IMR-90 (cell line): ENCODE results near the gene LSM12. TPM values are rescaled to one million over a fixed set of nuclear protein-coding genes. Genes with fewer than 3 reads are reported as not detected.

ENCODE experiments used
- ATAC-seq: fragments of 200-7000 bp; cut with Tn5 transposase; 2 replicates; pipeline ENCODE4 v1.9.1; 2020; ENCODE audit warnings: low read depth, mild to moderate bottlenecking, moderate library complexity
- BruUV-seq: library from RNA; stranded (reverse); fragments of 400-500 nt; replicated peaks from 2 replicates; lab custom pipeline; 2021; lab: Mats Ljungman, UMichigan
- CTCF ChIA-PET: fragments of 300-600 bp; formaldehyde crosslinking; extraction: SDS; loops from one replicate; lab custom pipeline; 2021; ENCODE audit warnings: antibody characterized with exemption; lab: Yijun Ruan, JAX
- POLR2A ChIA-PET: fragments of 300-600 bp; sonication (Branson Sonifier 250); formaldehyde crosslinking; loops from one replicate; lab custom pipeline; 2022; ENCODE audit warnings: antibody characterized with exemption; ENCODE audit not compliant: unreplicated experiment; lab: Charles Lee
- DNase-seq: peaks from one replicate; pipeline ENCODE4 v3.0.0; 2013
- H2AFZ ChIP-seq: replicated peaks from 2 replicates; pipeline ENCODE3; 2013; ENCODE audit warnings: low read length, mild to moderate bottlenecking; ENCODE audit not compliant: poor library complexity
- H2AK5ac ChIP-seq: 2 replicates; pipeline ENCODE4 v1.6.1; 2013; ENCODE audit warnings: low read depth, low read length, inconsistent platforms
- H2AK9ac ChIP-seq: replicated peaks from 2 replicates; pipeline ENCODE3; 2013; ENCODE audit warnings: mild to moderate bottlenecking, low read depth, low read length, moderate library complexity; ENCODE audit not compliant: poor library complexity
- H2BK120ac ChIP-seq: 2 replicates; pipeline ENCODE4 v1.6.1; 2013; ENCODE audit warnings: low read depth, low read length, inconsistent platforms
- H2BK15ac ChIP-seq: 3 replicates; pipeline ENCODE4 v1.6.1; 2013; ENCODE audit warnings: low read depth, low read length, inconsistent platforms
- H2BK20ac ChIP-seq: 2 replicates; pipeline ENCODE4 v1.6.1; 2013; ENCODE audit warnings: low read depth, mild to moderate bottlenecking, inconsistent platforms, low read length, moderate library complexity
- H2BK5ac ChIP-seq: 2 replicates; pipeline ENCODE4 v1.6.1; 2013; ENCODE audit warnings: mild to moderate bottlenecking, low read depth, low read length, inconsistent platforms; ENCODE audit not compliant: poor library complexity, severe bottlenecking
- H3K14ac ChIP-seq: replicated peaks from 2 replicates; pipeline ENCODE4 v1.6.1; 2013; ENCODE audit warnings: low read depth, low read length, inconsistent platforms
- H3K18ac ChIP-seq: 2 replicates; pipeline ENCODE4 v1.6.1; 2013; ENCODE audit warnings: low read depth, low read length, control low read depth
- H3K23ac ChIP-seq: 2 replicates; pipeline ENCODE4 v1.6.1; 2013; ENCODE audit warnings: low read depth, low read length, inconsistent platforms
- H3K27ac ChIP-seq: 2 replicates; pipeline ENCODE4 v1.5.1; 2013; ENCODE audit warnings: mild to moderate bottlenecking, control low read depth, low read length; ENCODE audit not compliant: insufficient read depth
- H3K27me3 ChIP-seq: 2 replicates; pipeline ENCODE4 v1.6.1; 2013; ENCODE audit warnings: low read length; ENCODE audit not compliant: control insufficient read depth, insufficient read depth
- H3K36me3 ChIP-seq: 2 replicates; pipeline ENCODE4 v1.6.1; 2013; ENCODE audit warnings: low read length, mixed read lengths; ENCODE audit not compliant: control insufficient read depth, insufficient read depth
- H3K4ac ChIP-seq: 2 replicates; pipeline ENCODE4 v1.6.1; 2013; ENCODE audit warnings: low read depth, low read length, inconsistent platforms
- H3K4me1 ChIP-seq: 2 replicates; pipeline ENCODE4 v1.6.1; 2013; ENCODE audit warnings: low read length, mixed read lengths; ENCODE audit not compliant: control insufficient read depth, insufficient read depth
- H3K4me2 ChIP-seq: 2 replicates; pipeline ENCODE4 v1.6.1; 2013; ENCODE audit warnings: low read depth, mild to moderate bottlenecking, control low read depth, low read length, moderate library complexity
- H3K4me3 ChIP-seq: 2 replicates; pipeline ENCODE4 v1.5.1; 2013; ENCODE audit warnings: low read depth, mild to moderate bottlenecking, control low read depth, low read length, moderate library complexity; ENCODE audit not compliant: insufficient read depth
- H3K56ac ChIP-seq: 2 replicates; pipeline ENCODE4 v1.6.1; 2013; ENCODE audit warnings: low read length, inconsistent platforms; ENCODE audit not compliant: insufficient read depth; ENCODE audit errors: extremely low read depth
- H3K79me1 ChIP-seq, 2 experiments: 2 replicates each; pipeline ENCODE4 v1.6.1; 2013; ENCODE audit warnings: low read length in 2 of 2, inconsistent platforms in 1 of 2, low read depth in 1 of 2
- H3K9ac ChIP-seq: 2 replicates; pipeline ENCODE4 v1.6.1; 2013; ENCODE audit warnings: low read depth, low read length, control low read depth
- H3K9me1 ChIP-seq: 2 replicates; pipeline ENCODE4 v1.6.1; 2013; ENCODE audit warnings: low read length, inconsistent platforms; ENCODE audit not compliant: insufficient read depth
- H3K9me3 ChIP-seq: 2 replicates; pipeline ENCODE4 v1.6.1; 2013; ENCODE audit warnings: low read length; ENCODE audit not compliant: control insufficient read depth, insufficient read depth
- H4K20me1 ChIP-seq: 2 replicates; pipeline ENCODE4 v1.6.1; 2013; ENCODE audit warnings: low read length, inconsistent platforms; ENCODE audit not compliant: insufficient read depth
- H4K5ac ChIP-seq: 2 replicates; pipeline ENCODE4 v1.6.1; 2013; ENCODE audit warnings: mild to moderate bottlenecking, low read depth, low read length, control low read depth
- H4K8ac ChIP-seq, 2 experiments: 2 replicates each; pipeline ENCODE4 v1.6.1; 2013; ENCODE audit warnings: low read depth in 2 of 2, low read length in 2 of 2, control low read depth in 1 of 2, inconsistent platforms in 1 of 2
- H4K91ac ChIP-seq: 2 replicates; pipeline ENCODE4 v1.6.1; 2013; ENCODE audit warnings: low read depth, low read length, inconsistent platforms; ENCODE audit not compliant: insufficient read depth
- CEBPB ChIP-seq: IDR thresholded peaks from 2 replicates; pipeline ENCODE4 v1.6.1; 2012; ENCODE audit warnings: low read depth, low read length, improper control_type of control experiment
- FOS ChIP-seq: fragments of 150-350 bp; IDR thresholded peaks from 2 replicates; pipeline ENCODE4 v1.6.1; 2016; ENCODE audit warnings: low read depth, low read length
- RAD21 ChIP-seq: IDR thresholded peaks from 2 replicates; pipeline ENCODE4 v1.6.1; 2012; ENCODE audit warnings: low read length, improper control_type of control experiment
- SMC3 ChIP-seq: fragments of 150-350 bp; IDR thresholded peaks from 2 replicates; pipeline ENCODE4 v1.6.1; 2016; ENCODE audit warnings: low read depth, mild to moderate bottlenecking, antibody characterized with exemption, low read length, moderate library complexity
- WGBS, 2 experiments: methylation state at CpG; one replicate each; pipeline versions ENCODE4 v1.1.5 to v1.1.7; 2013; ENCODE audit warnings: missing lambda C conversion rate in 2 of 2; ENCODE audit not compliant: insufficient read length in 1 of 2; ENCODE audit errors: extremely low coverage in 2 of 2; 5-methylcytosine and 5-hydroxymethylcytosine counted together
- dilution Hi-C: fragments of 300-500 bp; cut with HindIII; formaldehyde crosslinking; loops from one replicate; pipeline ENCODE4 v1.14.3; 2018; ENCODE audit warnings: low sequenced_read_pairs; ENCODE audit not compliant: unreplicated experiment
- in situ Hi-C: fragments of 300-500 bp; cut with MboI; formaldehyde crosslinking; loops from 3 replicates; pipeline ENCODE4 v1.14.3; 2019; ENCODE audit warnings: low sequenced_read_pairs, inconsistent platforms, mixed read lengths
- intact Hi-C: fragments of 100-400 bp; cut with micrococcal nuclease; formaldehyde crosslinking; loops from 2 replicates; pipeline ENCODE4 v1.10.0; 2022
- polyA plus RNA-seq, 3 experiments: library from polyadenylated mRNA; depleted of rRNA; stranded (reverse); fragments of >200 nt; gene quantifications; 2 replicates each; pipeline ENCODE4 v1.2.3, GENCODE V29; 2012; ENCODE audit warnings: low replicate concordance in 1 of 3
- total RNA-seq: library from RNA; depleted of rRNA; stranded (reverse); fragments of >200 nt; gene quantifications from 2 replicates; pipeline ENCODE4 v1.2.3, GENCODE V29; 2012

The LSM12 gene
- total and polyA plus RNA-seq, 2 of the 4 experiments (the other 2 are of a cell fraction), result 38.0 to 41.0 TPM

DNA sequence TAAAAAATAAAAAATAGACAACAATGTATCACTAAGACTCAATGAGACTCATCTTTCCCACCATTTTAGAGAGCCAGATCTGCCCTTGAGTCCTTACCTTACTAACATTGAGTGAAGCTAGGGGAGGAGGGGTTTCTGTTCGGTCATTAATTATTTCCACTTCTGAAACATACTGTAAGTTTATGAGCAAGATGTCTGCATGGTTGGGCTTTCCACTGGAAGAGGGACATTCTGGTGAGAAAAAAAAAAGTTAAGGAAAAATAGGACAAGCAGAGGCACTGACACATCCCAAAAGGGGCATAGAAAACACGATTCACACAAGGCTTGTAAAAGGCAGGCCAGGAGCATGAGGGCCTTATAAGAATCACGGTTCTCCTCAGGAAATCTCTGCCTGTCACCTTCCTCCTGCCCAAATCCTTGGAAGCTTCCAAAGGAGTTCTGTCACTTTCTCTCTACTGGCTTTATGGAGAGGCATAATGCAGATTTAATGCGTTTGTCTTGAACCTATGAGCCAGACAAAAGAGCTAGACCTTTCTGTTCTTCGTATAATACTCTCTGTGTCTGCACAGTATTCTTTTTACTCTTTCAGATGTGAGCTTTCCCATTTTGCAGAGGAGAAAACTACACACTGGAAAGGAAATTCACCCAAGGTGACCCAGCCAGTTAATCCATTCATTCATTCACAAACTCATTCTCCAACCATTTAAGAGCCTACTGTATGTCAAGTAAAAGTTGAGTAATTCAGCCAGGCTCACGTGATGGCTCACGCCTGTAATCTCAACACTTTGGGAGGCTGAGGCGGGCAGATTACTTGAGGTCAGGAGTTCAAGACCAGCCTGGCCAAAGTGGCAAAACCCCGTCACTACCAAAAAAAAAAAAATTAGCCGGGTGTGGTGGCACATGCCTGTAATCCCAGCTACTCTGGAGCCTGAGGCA lies 2.5 kb downstream of the LSM12 start:
- POLR2A ChIA-PET, result no interaction called here
- intact Hi-C loops, result no loop called here
- H2BK20ac ChIP-seq, result no peak overlapping the region
- CTCF ChIA-PET, result no interaction called here
- H3K18ac ChIP-seq, result no peak overlapping the region
- H2BK120ac ChIP-seq, result no peak overlapping the region
- in situ Hi-C loops, result no loop called here
- WGBS, 2 experiments, result 90% methylated on average over 2 of the region's 10 CpGs; no CpG with 5 or more reads in 1 of the 2 experiments
- H3K36me3 ChIP-seq, result peaks cover 14% of the 10 kb centered on the region
- no peak overlapping the region for H2AK9ac ChIP-seq
- no peak overlapping the region for H3K56ac ChIP-seq
- no peak overlapping the region for H4K5ac ChIP-seq
- H2BK15ac ChIP-seq, result no peak overlapping the region
- dilution Hi-C loops, result no loop called here
- H3K14ac ChIP-seq, result no peak overlapping the region
- DNase-seq (no peak), ATAC-seq (no peak)
- no peak overlapping the region for H2AFZ ChIP-seq
- BruUV-seq, result no TSS peak
- no peaks in the 10 kb centered on the region for H3K9me1 ChIP-seq
- H4K91ac ChIP-seq, result no peak overlapping the region
- no peak overlapping the region for H3K9ac ChIP-seq
- H3K9me3 ChIP-seq, result no peaks in the 10 kb centered on the region
- peaks cover 56% of the 10 kb centered on the region for H4K20me1 ChIP-seq
- H3K4me2 ChIP-seq, result no peak overlapping the region
- H3K4ac ChIP-seq, result no peak overlapping the region
- no peak overlapping the region for H3K23ac ChIP-seq
- H4K8ac ChIP-seq, result no peak overlapping the region
- H2AK5ac ChIP-seq, result no peak overlapping the region
- TF ChIP-seq FOS (no peak), CEBPB (no peak), SMC3 (no peak), RAD21 (no peak)
- H3K4me1 ChIP-seq, result peaks cover 2% of the 10 kb centered on the region; the same call in 1 of the 2 replicates
- H2BK5ac ChIP-seq, result no peak overlapping the region
- no peak overlapping the region for H3K27ac ChIP-seq
- H3K79me1 ChIP-seq, result peaks cover 22 to 47% of the 10 kb centered on the region in 2 experiments
- no peaks in the 10 kb centered on the region for H3K27me3 ChIP-seq
- H3K4me3 ChIP-seq, result no peak overlapping the region
